ENCODE measurements around the gene LIN54. TPM values are rescaled to one million over a fixed set of nuclear protein-coding genes. Genes with fewer than 3 reads are reported as not detected.
A peak's percentile ranks its signal among the peaks of the same experiment; 100 is the strongest.
"Not testable (repeated sequence)": the region's sequence is repeated elsewhere in the genome, so short reads cannot be mapped to it uniquely, and the experiment has no call there.

Gene LIN54
- total RNA-seq, 1 donor from 2014 or later: 30.6 TPM

- peak; percentile 58 for FAIRE-seq
- DNase-seq (ENCODE audit: low spot score in 2 of 2): no peak
Observed at GRCh38 chr4:82954212-82954611, 56.4 kb downstream of the LIN54 start.

GRCh38 chr4:82951196-82951595, 59.4 kb downstream of the LIN54 start:
- FAIRE-seq (no peak), DNase-seq (ENCODE audit: low spot score in 2 of 2) (no peak)

GRCh38 chr4:82948647-82949204, 61.9 kb downstream of the LIN54 start:
- no peak for FAIRE-seq
- DNase-seq (ENCODE audit: low spot score in 2 of 2): no peak

DNA sequence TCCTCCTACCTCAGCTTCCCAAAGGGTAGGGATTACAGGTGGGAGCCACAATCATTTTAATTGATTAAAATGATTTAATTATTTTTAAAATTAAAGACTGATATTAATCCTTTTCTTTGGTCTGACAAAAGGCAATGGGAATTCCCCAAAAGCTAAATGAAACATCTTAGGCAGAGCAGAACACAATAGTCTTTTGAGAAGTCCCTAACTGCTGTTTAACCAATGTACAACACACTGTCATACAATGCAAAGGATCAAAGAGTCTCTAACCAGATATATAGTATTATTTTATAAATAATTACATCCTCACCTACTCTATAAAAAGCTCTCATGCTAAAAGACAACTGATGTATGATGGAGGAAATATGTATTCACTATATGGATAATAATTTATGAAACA, 63.1 kb downstream of the LIN54 start:
- DNase-seq (ENCODE audit: low spot score in 2 of 2) (no peak), FAIRE-seq (no peak)

- no peak for FAIRE-seq
- DNase-seq (ENCODE audit: low spot score in 2 of 2): no peak
Observed at GRCh38 chr4:82939414-82939813, 71.2 kb downstream of the LIN54 start.

DNA sequence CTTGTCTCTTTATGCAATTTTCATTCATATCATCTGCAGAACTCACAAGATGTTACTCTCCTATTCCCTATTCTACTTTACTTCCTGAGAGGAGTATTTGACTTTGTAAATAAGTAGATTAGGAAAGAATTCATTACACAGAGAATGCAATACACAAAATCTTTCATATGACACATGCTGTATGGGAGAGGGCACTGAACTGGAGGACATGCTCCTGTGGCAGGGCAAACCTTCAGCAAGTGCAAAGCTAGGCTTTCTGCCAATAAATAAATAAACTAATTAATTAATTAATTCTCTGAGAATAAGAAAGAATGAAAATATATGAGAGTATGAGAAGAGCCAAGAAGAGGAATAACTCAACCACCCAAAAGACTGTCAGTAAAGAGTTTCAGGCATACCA, 76.2 kb downstream of the LIN54 start:
- DNase-seq (ENCODE audit: low spot score in 2 of 2) (no peak), FAIRE-seq (no peak)

GRCh38 chr4:82930848-82931755, 79.5 kb downstream of the LIN54 start:
- FAIRE-seq (no peak), DNase-seq (ENCODE audit: low spot score in 2 of 2) (no peak)

GRCh38 chr4:82921795-82922194, 88.8 kb downstream of the LIN54 start:
- DNase-seq (ENCODE audit: low spot score in 2 of 2): no peak
- no peak for FAIRE-seq

DNA sequence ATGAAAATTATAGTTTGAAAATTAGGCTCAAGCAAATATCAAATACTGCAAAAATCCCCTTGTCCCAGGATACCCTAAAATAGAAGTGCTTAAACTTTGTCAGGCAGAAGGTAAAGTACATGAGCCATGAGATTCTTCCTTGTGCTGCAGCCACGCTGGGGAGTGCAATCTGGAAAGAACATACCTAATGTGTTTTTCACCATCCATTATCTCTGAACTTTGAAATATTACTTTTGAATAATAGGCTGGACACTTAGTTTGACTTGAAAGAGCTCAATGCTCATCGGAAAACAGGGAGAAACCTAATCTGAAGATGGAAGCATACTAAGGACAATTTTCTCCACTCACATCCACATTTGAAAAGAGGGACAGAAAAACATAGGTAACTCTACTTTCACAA, 91.2 kb downstream of the LIN54 start:
- DNase-seq (ENCODE audit: low spot score in 2 of 2) (no peak), FAIRE-seq (no peak)

DNA sequence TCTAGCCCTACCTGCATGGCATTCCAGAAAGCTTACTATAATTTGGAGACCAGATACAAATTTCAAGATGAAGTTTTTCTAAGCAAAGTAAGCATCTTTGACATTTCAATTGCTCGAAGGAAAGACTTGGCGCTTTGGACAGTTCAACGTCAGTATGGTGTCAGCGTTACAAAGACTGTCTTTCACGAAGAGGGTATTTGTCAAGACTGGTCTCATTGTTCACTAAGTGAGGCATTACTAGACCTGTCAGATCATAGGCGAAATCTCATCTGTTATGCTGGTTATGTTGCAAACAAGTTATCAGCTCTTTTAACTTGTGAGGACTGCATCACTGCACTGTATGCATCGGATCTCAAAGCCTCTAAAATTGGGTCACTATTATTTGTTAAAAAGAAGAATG, 92.5 kb downstream of the LIN54 start:
- DNase-seq (ENCODE audit: low spot score in 2 of 2) (peak in 1 of 2 donors; percentile 13), FAIRE-seq (no peak)

GRCh38 chr4:82913968-82914367, 96.7 kb downstream of the LIN54 start:
- DNase-seq (ENCODE audit: low spot score in 2 of 2); FAIRE-seq: not testable (repeated sequence)

- no peak for FAIRE-seq
Observed at GRCh38 chr4:82913305-82913704, 97.3 kb downstream of the LIN54 start.

DNA sequence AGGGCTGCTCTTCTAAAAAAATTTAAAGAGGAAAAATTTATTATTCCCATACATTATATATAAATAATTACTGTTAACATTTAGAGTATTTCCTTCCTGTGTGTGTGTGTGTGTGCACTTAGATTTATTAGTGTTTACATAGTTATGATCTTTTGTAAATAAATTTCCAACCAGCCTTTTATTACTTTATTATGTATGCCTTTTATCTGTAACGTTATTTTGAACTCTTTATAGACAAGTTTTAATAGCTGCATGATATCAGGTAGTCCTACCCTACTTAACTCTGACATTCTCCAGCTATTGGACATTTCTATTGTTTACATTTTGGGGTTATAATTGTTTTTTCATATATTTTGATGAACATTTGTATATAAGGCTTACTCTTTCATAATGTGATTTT, 101.3 kb downstream of the LIN54 start:
- DNase-seq (ENCODE audit: low spot score in 2 of 2) (no peak), FAIRE-seq (no peak)

More at GRCh38 chr4:82913305-82913704, 97.3 kb downstream of the LIN54 start:
- DNase-seq (ENCODE audit: low spot score in 2 of 2): no peak

DNA sequence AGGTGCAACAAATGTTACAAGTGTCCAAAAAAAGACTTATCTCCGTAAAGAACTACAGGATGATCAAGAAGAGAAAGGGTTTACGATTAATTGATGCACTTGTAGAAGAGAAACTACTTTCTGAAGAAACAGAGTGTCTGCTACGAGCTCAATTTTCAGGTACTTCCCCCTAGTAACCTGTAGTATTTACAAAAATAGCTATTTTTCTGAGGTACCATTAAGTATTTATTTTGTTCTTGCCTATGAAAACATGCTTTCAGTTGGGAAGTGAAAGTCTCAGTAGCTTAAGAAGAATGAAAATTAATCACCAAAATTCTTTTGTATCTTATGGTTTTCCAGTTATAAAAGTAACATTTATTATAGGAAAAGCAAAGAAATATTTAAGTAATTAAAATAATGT, 104.2 kb downstream of the LIN54 start:
- FAIRE-seq (no peak), DNase-seq (ENCODE audit: low spot score in 2 of 2) (no peak)

GRCh38 chr4:82905205-82905604, 105.4 kb downstream of the LIN54 start:
- DNase-seq (ENCODE audit: low spot score in 2 of 2) (no peak), FAIRE-seq (no peak)

- DNase-seq (ENCODE audit: low spot score in 2 of 2): no peak
- FAIRE-seq: no peak
Observed at GRCh38 chr4:82903737-82904136, 106.9 kb downstream of the LIN54 start.

GRCh38 chr4:82901183-82901718, 109.4 kb downstream of the LIN54 start:
- no peak for DNase-seq (ENCODE audit: low spot score in 2 of 2)
- no peak for FAIRE-seq

- peak; percentile 88 to 92 for DNase-seq (ENCODE audit: low spot score in 2 of 2)
- peak; percentile 79 for FAIRE-seq
Observed at GRCh38 chr4:82900411-82901182, 110.0 kb downstream of the LIN54 start, which contains the start of gene THAP9. TSS of gene THAP9 (plus strand) at chr4:82900735. CDS start at chr4:82900803, 68 bp downstream.

- DNase-seq (ENCODE audit: low spot score in 2 of 2) (no peak), FAIRE-seq (no peak)
Observed at GRCh38 chr4:82900066-82900410, 110.6 kb downstream of the LIN54 start.

DNA sequence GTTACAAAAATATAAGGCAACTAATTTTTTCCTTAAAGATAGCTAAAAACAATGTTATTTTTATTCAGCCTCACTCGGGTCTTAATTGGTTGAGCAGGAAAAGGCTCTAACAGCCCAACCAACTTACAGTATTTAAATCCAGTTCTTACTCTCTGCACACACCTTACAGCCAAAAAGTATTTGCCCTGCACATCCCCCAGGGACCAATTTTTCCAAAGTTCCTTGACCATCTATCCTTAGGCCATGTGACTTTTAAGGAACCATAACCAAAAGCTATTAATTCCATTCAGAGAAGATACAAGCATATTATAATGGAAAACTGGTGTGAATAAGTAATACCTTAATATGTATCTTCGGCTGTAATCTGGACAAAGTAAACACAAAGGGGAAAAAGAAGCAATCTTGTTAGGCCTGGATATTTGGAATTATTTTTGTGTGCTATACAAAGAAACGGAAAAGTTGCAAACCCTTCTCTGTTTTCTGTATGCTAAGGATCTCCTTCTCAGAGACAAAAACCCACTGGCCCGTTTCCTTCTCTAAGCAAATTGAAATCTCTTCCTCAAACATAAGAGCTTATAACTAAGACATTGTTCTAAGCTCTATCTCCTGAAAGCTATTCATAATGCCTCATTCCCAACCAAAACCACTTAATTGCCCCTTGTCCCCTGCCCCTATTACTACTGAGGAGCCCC, 111.1 kb downstream of the LIN54 start:
- DNase-seq (ENCODE audit: low spot score in 2 of 2) (no peak), FAIRE-seq (no peak)

Data from frontal cortex (tissue), 4 donors.